ENCODE data around the gene ISCA2.
"Not testable (repeated sequence)": the region's sequence is repeated elsewhere in the genome, so short reads cannot be mapped to it uniquely, and the experiment has no call there.

The ISCA2 gene

GRCh38 chr14:74531467-74531866 is 37.9 kb downstream of the ISCA2 start:
- DNase-seq: no peak

- no peak for DNase-seq
These were observed 38.7 kb downstream of the ISCA2 start for GRCh38 chr14:74532246-74532645.

- DNase-seq: no peak
These were observed 40.0 kb downstream of the ISCA2 start for GRCh38 chr14:74533576-74533975.

- DNase-seq: no peak
These were observed 42.3 kb downstream of the ISCA2 start for GRCh38 chr14:74535756-74536325.

GRCh38 chr14:74536336-74536735 is 42.8 kb downstream of the ISCA2 start:
- DNase-seq: not testable (repeated sequence)

GRCh38 chr14:74538411-74539391 is 45.1 kb downstream of the ISCA2 start:
- no peak for DNase-seq

- DNase-seq: no peak
These were observed 45.9 kb downstream of the ISCA2 start for GRCh38 chr14:74539503-74539902.

GRCh38 chr14:74541225-74541624 is 47.7 kb downstream of the ISCA2 start:
- no peak for DNase-seq

GRCh38 chr14:74542056-74542685 is 48.6 kb downstream of the ISCA2 start:
- no peak for DNase-seq

- DNase-seq: no peak
These were observed 50.3 kb downstream of the ISCA2 start for GRCh38 chr14:74543771-74544438.

- no peak for DNase-seq
These were observed 51.8 kb downstream of the ISCA2 start for GRCh38 chr14:74545386-74545785.

GRCh38 chr14:74546416-74546815 is 52.9 kb downstream of the ISCA2 start:
- no peak for DNase-seq
